IPS-18a (cell line): Measurements from ENCODE around the gene COPS3.
"Not testable (repeated sequence)": the region's sequence is repeated elsewhere in the genome, so short reads cannot be mapped to it uniquely, and the experiment has no call there.

Experiments used
- H3K27ac ChIP-seq: one replicate; pipeline ENCODE4 v1.5.1; 2013; ENCODE audit warnings: low read length
- H3K27me3 ChIP-seq: one replicate; pipeline ENCODE4 v1.6.1; 2013; ENCODE audit warnings: mild to moderate bottlenecking, low read length; ENCODE audit not compliant: control insufficient read depth, insufficient read depth
- H3K36me3 ChIP-seq: one replicate; pipeline ENCODE4 v1.6.1; 2013; ENCODE audit warnings: low read depth, low read length; ENCODE audit not compliant: control insufficient read depth
- H3K4me1 ChIP-seq: one replicate; pipeline ENCODE4 v1.6.1; 2013; ENCODE audit warnings: low read depth, low read length; ENCODE audit not compliant: control insufficient read depth
- H3K4me3 ChIP-seq: one replicate; pipeline ENCODE4 v1.5.1; 2013; ENCODE audit warnings: low read length
- H3K9ac ChIP-seq: one replicate; pipeline ENCODE4 v1.6.1; 2013; ENCODE audit warnings: mild to moderate bottlenecking, low read length, moderate library complexity
- H3K9me3 ChIP-seq: one replicate; pipeline ENCODE4 v1.6.1; 2013; ENCODE audit warnings: low read depth, low read length; ENCODE audit not compliant: control insufficient read depth

COPS3 gene

DNA sequence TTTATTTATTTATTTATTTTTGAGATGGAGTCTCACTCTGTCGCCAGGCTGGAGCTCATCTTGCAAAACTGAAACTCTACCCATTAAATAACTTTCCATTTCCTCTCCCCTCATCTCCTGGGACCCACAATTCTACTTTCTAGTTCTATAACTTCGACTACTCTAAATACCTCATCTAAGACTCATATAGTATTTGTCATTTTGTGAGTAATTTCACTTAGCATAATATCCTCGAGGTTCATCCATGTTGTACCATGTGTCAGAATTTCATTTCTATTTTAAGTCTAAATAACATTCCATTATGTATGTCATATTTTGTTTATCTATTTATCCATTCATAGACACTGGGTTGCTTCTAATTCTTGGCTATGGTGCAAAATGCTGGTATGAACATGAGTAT, 17.1 kb upstream of the COPS3 start:
- Histone ChIP-seq H3K27me3 (no peaks in the 10 kb centered on the region), H3K9ac (no peak overlapping the region), H3K27ac (no peak overlapping the region), H3K36me3 (no peaks in the 10 kb centered on the region), H3K4me3 (no peak overlapping the region), H3K9me3 (no peaks in the 10 kb centered on the region), H3K4me1 (peaks cover 4% of the 10 kb centered on the region)

DNA sequence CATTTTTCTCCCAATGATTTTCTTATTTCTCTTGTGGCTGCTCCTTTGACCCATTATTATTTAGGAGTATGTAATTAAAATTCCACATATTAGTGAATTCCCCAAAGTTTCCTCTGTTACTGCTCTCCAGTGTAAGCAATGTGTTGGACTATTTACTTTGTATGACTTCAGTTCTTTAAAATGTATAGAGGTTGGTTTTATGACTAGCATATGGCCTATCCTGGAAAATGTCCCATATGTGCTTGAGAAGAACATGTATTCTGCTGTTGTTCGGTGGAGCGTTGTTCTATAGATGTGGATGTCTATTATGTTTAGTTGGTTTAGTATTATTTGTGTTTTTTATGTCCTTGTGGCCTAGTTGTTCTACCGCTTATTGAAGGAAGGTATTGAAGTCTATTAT, 16.2 kb upstream of the COPS3 start:
- Histone ChIP-seq H3K4me1 (peaks cover 4% of the 10 kb centered on the region), H3K27me3 (no peaks in the 10 kb centered on the region), H3K36me3 (no peaks in the 10 kb centered on the region), H3K9me3 (no peaks in the 10 kb centered on the region), H3K9ac (no peak overlapping the region), H3K27ac (no peak overlapping the region), H3K4me3 (no peak overlapping the region)

DNA sequence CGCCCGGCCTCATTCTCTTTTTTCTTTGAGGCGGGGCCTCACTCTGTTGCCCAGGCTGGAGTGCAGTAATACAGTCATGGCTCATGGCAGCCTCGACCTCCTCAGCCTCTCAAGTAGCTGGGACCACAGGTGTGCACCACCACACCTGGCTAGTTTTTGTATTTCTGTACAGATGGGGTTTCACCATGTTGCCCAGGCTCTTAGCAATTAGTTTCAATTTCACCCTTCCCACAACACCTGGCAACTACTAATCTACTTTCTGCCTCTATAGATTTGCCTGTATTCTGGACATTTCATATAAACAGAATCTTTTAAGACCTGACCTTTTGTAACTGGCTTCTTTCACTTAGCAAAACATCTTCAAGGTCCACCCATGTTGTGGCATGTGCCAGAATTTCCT, 14.1 kb upstream of the COPS3 start:
- no peaks in the 10 kb centered on the region for H3K27me3 ChIP-seq
- H3K27ac ChIP-seq = no peak overlapping the region
- H3K9me3 ChIP-seq = no peaks in the 10 kb centered on the region
- peaks cover 4% of the 10 kb centered on the region for H3K4me1 ChIP-seq
- H3K36me3 ChIP-seq = no peaks in the 10 kb centered on the region
- no peak overlapping the region for H3K9ac ChIP-seq
- H3K4me3 ChIP-seq = no peak overlapping the region

DNA sequence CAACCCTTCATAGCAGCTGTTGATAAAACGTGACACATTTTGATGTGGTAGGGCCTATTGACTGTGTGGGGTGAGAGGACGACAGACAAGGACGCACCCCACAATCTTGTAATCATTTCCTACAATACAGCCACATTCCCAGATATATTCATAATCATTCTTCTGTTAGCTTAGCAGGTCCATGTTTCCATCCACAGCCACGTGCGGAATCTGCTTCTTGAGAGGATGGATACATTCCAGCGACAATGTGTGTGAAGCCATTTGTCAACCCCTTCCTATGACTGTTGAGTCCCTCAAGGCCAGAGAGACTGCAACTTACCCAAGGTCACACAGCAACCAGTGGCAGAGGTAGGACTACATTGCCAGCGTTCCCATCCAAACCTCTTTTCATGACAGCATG, 8.7 kb upstream of the COPS3 start:
- Histone ChIP-seq H3K4me1 (no peaks in the 10 kb centered on the region), H3K27me3 (no peaks in the 10 kb centered on the region), H3K4me3 (no peak overlapping the region), H3K36me3 (no peaks in the 10 kb centered on the region), H3K9ac (no peak overlapping the region), H3K27ac (no peak overlapping the region), H3K9me3 (no peaks in the 10 kb centered on the region)

DNA sequence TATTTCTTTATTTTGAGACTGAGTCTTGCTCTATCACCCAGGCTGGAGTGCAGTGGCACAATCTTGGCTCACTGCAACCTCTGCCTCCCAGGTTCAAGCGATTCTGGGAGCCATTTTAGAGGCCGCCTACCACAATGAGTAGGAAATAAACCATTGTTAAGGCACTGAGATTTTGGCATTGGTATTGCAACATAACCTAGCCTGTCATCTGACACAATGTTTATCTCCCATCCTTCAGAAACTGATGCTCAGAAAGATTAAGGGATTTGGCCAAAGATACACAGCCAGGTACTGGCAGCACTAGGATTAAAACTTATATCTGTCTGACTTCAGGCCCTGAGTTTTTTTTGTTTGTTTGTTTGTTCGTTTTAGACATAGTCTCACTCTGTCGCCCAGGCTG, 8.0 kb upstream of the COPS3 start:
- Histone ChIP-seq H3K27me3 (no peaks in the 10 kb centered on the region), H3K9me3 (no peaks in the 10 kb centered on the region), H3K4me3 (no peak overlapping the region), H3K36me3 (no peaks in the 10 kb centered on the region), H3K9ac (no peak overlapping the region), H3K27ac (no peak overlapping the region), H3K4me1 (no peaks in the 10 kb centered on the region)

DNA sequence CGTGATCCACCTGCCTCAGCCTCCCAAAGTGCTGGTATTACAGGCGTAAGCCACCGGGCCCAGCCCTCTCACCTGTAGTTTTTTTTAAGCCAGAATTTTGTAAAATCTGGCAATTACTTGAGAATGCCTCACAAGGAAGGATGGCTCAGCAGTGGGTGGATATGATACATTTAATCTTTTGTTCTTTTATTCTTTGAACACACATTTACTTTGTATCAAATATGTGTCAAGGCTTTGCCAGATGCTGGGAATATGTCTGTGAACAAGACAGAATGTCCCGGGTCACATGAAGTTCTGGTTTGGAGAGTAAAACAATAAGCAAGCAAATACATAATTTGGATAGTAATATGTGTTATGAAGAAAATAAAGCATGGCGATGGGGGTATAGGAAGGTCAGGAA, 4.9 kb upstream of the COPS3 start:
- H3K27me3 ChIP-seq = no peaks in the 10 kb centered on the region
- no peaks in the 10 kb centered on the region for H3K9me3 ChIP-seq
- H3K36me3 ChIP-seq = no peaks in the 10 kb centered on the region
- H3K9ac ChIP-seq = no peak overlapping the region
- H3K4me1 ChIP-seq = peaks cover 7% of the 10 kb centered on the region
- no peak overlapping the region for H3K27ac ChIP-seq
- H3K4me3 ChIP-seq = no peak overlapping the region

DNA sequence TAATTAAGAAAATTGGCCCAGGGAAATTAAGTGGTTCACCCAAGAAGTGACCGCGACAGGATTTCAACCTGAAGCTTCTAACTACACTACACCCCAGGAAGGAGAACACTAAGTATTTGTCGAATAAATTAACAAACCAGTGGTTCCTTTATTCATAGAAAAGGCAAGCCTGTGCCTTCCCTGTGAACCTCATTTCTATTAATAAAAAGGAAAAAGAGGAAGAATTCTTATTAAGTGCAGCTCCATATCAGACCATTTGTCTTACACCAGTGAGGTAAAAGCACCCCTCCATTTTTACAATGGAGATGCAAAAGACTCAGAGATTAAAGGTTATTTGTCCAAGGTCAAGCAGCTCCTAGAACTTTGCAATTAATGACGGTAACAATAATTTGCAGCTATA, 1.7 kb downstream of the COPS3 start:
- no peaks in the 10 kb centered on the region for H3K27me3 ChIP-seq
- peaks cover 15% of the 10 kb centered on the region for H3K36me3 ChIP-seq
- H3K4me3 ChIP-seq = peak overlapping the region; percentile 97
- H3K9me3 ChIP-seq = no peaks in the 10 kb centered on the region
- no peak overlapping the region for H3K27ac ChIP-seq
- peak overlapping the region; percentile 98 for H3K9ac ChIP-seq
- H3K4me1 ChIP-seq = peaks cover 13% of the 10 kb centered on the region

DNA sequence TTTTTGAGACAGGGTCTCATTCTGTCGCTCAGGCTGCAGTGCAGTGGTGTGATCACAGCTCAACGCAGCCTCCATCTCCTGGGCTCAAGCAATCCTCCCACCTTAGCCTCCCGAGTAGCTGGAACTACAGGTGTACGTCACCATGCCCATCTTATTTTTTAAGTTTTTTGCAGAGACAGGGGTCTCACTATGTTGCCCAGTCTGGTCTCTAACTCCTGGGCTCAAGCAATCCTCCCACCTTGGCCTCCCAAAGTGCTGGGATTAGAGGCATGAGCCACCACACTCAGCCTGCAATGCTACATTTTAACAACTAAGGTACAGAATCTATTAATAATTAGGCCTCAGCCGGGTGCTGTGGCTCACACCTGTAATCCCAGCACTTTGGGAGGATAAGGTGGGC, 3.6 kb downstream of the COPS3 start:
- H3K36me3 ChIP-seq = peaks cover 31% of the 10 kb centered on the region
- not testable (repeated sequence) for H3K9me3 ChIP-seq, H3K9ac ChIP-seq, H3K27me3 ChIP-seq, H3K4me3 ChIP-seq, H3K27ac ChIP-seq
- peaks cover 13% of the 10 kb centered on the region for H3K4me1 ChIP-seq

DNA sequence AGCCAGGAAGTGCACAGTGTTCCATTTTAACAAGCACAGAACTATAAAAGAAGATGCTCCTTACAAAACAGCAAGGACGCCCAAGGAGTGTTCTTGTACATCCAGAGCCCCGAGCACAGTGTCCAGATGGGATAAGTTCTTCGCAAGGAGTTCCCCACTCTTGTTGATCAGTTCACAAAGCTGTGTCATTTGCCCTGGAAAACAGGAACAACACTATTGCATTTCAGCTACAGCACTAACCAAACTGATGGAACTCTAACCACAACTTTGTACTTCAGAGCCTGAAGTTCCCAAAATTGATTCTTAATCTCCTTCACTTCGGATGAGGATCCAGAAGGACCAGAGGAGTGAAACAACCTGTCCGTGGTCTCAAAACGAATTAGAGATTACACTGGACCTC, 5.1 kb downstream of the COPS3 start:
- Histone ChIP-seq H3K9ac (no peak overlapping the region), H3K36me3 (peaks cover 31% of the 10 kb centered on the region), H3K9me3 (no peaks in the 10 kb centered on the region), H3K27ac (no peak overlapping the region), H3K4me1 (peaks cover 5% of the 10 kb centered on the region), H3K4me3 (no peak overlapping the region), H3K27me3 (no peaks in the 10 kb centered on the region)

DNA sequence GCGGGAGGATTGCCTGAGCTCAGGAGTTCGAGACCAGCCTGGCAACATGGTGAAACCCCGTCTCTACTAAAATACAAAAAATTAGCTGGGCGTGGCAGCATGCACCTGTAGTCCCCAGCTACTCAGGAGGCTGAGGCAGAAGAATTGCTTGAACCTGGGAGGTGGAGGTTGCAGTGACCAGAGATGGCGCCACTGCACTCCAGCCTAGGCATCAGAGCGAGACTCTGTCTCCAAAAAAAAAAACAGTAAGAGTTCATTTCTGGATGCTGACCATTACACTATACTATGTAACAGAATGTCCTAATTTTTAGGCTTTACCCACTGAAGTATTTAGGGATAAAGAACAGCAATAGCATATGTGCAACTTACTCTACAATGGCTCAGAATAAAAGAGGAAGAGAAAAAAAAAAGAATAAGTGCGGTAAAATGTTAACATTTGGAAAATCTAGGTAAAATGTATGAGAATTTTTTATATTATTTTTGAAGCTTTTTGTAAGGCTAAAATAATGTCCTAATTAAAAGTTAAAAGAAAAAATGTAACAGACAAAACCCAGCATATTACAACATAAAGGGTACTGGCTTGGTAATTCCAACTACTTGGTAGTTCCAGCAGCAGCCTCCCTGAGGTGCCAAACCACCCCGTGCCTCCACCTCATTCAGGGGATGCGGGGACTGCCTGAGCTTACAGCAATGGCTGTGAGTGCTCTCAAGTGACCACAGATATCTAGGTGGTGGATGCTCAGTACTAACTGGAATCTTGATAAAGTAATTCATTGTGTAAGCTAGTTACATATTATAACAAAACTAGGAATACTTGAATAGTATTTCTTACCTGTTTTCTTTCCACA, 10.9 kb downstream of the COPS3 start:
- Histone ChIP-seq H3K36me3 (peaks cover 52% of the 10 kb centered on the region), H3K27me3 (no peaks in the 10 kb centered on the region)

DNA sequence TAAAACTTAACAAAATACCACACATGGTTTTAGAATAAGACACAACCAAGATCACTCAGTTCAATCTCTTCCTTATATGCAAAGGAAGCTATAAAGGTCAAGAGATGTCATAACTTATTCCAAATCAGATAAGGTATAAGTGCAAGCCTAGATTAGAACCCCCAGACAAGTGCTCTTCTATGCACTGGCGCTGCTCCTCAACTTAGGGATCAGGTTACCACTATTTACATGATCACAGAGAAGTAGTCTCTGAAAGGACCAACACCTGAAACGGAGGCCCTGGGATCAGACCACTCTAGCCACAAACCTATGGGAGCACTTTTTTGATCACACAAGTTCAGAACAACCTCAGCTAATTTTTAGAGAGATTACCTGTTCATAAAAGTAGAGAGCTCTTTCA, 16.6 kb downstream of the COPS3 start:
- H3K27me3 ChIP-seq = no peaks in the 10 kb centered on the region
- no peaks in the 10 kb centered on the region for H3K9me3 ChIP-seq
- H3K36me3 ChIP-seq = peaks cover 60% of the 10 kb centered on the region
- H3K27ac ChIP-seq = no peak overlapping the region
- no peak overlapping the region for H3K4me3 ChIP-seq
- H3K9ac ChIP-seq = no peak overlapping the region
- no peaks in the 10 kb centered on the region for H3K4me1 ChIP-seq

More for the DNA sequence above, 10.9 kb downstream of the COPS3 start:
- H3K9me3 ChIP-seq = no peaks in the 10 kb centered on the region
- no peak overlapping the region for H3K4me3 ChIP-seq
- H3K4me1 ChIP-seq = no peaks in the 10 kb centered on the region
- H3K27ac ChIP-seq = no peak overlapping the region
- H3K9ac ChIP-seq = no peak overlapping the region

DNA sequence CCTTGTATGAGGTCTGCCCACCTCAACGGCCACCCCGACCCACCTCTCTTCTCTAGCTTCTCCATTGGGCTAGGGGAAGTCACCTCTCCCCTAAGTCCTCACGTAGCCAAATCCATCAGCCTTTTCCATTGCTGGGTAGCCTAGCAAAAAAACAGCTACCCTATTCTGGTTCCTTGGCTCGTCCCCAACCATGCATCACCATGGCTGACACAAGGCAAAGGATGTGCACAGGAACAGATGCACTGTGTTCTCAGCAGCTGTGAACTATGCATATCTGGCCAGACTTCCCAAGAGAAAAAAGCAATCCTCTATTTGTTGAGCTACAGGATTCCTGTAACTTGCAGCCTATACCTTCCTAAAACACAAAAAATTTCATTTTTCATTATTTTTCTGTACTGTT, 22.0 kb downstream of the COPS3 start:
- Histone ChIP-seq H3K9me3 (no peaks in the 10 kb centered on the region), H3K4me3 (no peak overlapping the region), H3K27me3 (no peaks in the 10 kb centered on the region), H3K36me3 (peaks cover 65% of the 10 kb centered on the region), H3K4me1 (no peaks in the 10 kb centered on the region), H3K9ac (no peak overlapping the region), H3K27ac (no peak overlapping the region)
